Muscle layer of duodenum (tissue), 2 donors: ENCODE results near the gene UBE3B.

ENCODE experiments used
- H3K27ac ChIP-seq: one replicate; pipeline ENCODE4 v1.7.0; 2013; ENCODE audit warnings: mild to moderate bottlenecking, low read length
- H3K27me3 ChIP-seq: one replicate; pipeline ENCODE4 v1.7.0; 2013; ENCODE audit warnings: low read depth, mild to moderate bottlenecking, control low read depth, low read length
- H3K36me3 ChIP-seq, 2 donors: one replicate each; pipeline ENCODE4 v1.7.0; 2013; ENCODE audit warnings: low read length in 2 of 2, control low read depth in 1 of 2, mild to moderate bottlenecking in 1 of 2; ENCODE audit not compliant: insufficient read depth in 2 of 2, control insufficient read depth in 1 of 2
- H3K4me1 ChIP-seq, 2 donors: one replicate each; pipeline ENCODE4 v1.7.0; 2013; ENCODE audit warnings: low read length in 2 of 2, mild to moderate bottlenecking in 2 of 2, control low read depth in 1 of 2, moderate library complexity in 1 of 2; ENCODE audit not compliant: insufficient read depth in 2 of 2, control insufficient read depth in 1 of 2
- H3K4me3 ChIP-seq, 2 donors: one replicate each; pipeline ENCODE4 v1.7.0; 2013; ENCODE audit warnings: low read length in 2 of 2, low read depth in 1 of 2, mild to moderate bottlenecking in 1 of 2
- H3K9me3 ChIP-seq, 2 donors: one replicate each; pipeline ENCODE4 v1.7.0; 2013; ENCODE audit warnings: low read length in 2 of 2, control low read depth in 1 of 2, mild to moderate bottlenecking in 1 of 2; ENCODE audit not compliant: control insufficient read depth in 1 of 2
- donor health status: healthy.

The UBE3B gene

DNA sequence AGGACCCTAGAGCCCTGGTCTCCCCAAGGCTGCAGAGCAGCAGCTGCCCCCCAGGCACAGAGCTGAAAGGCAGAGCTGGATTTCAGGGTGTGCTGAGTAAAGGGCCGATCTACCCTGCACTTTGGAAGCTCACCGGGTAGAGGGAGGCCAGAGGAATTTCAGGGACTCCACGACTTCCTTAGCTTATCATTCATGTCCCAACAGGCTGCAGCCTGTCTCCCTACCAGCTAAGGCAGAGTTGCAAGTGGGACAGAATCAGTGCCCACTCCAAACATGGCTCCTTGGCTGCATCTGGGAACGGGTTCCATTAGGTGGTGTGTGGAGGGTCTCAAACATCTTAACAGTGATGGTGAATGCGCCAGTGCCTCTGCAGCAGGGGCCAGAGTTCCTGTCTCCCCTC is 68.4 kb downstream of the UBE3B start:
- H3K36me3 ChIP-seq, result no peaks in the 10 kb centered on the region

DNA sequence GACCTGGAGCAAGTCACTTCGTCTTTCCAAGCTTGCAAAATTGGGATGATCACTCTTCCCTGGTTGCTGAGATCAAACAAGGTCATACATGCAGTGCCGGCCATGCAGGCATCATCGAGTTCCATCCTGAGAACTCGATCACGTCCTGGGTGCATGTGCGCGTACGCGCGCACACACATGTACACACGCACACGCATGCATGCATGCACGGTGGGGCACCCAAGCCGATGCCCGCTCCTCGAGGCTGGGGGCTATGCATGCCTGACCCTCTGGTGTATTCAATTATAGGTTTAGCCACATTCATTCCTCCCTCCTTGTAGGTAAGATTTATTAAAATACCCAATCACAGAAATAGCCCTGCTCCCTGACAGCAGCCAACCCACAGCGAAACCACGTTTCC is 69.9 kb downstream of the UBE3B start:
- Histone ChIP-seq H3K4me1 (no peaks in the 10 kb centered on the region), H3K9me3 (no peaks in the 10 kb centered on the region), H3K36me3 (no peaks in the 10 kb centered on the region), H3K27me3 (peaks cover 11% of the 10 kb centered on the region), H3K27ac (no peak overlapping the region), H3K4me3 (no peak overlapping the region)

More for the DNA sequence above, 68.4 kb downstream of the UBE3B start:
- Histone ChIP-seq H3K27ac (no peak overlapping the region), H3K4me1 (no peaks in the 10 kb centered on the region), H3K4me3 (no peak overlapping the region), H3K27me3 (peaks cover 11% of the 10 kb centered on the region), H3K9me3 (no peaks in the 10 kb centered on the region)

GRCh38 chr12:109548258-109548657 is 70.8 kb downstream of the UBE3B start:
- Histone ChIP-seq H3K4me3 (no peak overlapping the region), H3K27me3 (peaks cover 11% of the 10 kb centered on the region), H3K9me3 (no peaks in the 10 kb centered on the region), H3K4me1 (no peaks in the 10 kb centered on the region), H3K36me3 (no peaks in the 10 kb centered on the region), H3K27ac (no peak overlapping the region)

- Histone ChIP-seq H3K9me3 (no peaks in the 10 kb centered on the region), H3K36me3 (no peaks in the 10 kb centered on the region), H3K4me3 (no peak overlapping the region), H3K27me3 (peaks cover 11% of the 10 kb centered on the region), H3K27ac (no peak overlapping the region), H3K4me1 (no peaks in the 10 kb centered on the region)
Observed at GRCh38 chr12:109549613-109550270, 72.3 kb downstream of the UBE3B start.

DNA sequence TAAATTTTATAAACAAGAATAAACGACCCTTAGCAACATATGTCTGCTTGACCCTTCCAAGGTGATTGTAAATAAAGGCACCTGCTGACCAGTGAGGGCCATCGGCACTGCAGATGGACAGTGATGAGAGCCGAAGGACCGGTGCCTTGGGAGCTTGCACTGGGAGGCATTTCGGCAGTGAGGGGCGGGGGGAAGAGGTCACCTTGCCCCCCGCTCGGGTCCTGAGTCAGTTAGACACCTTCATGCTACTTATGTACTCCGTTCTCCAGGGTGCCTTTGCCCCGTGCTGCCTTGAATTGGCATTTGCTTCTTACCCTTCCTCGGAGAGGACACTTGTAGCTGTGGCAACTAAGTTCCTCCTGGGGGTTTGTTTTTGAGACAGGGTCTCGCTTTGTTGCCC is 72.8 kb downstream of the UBE3B start:
- Histone ChIP-seq H3K27me3 (peaks cover 11% of the 10 kb centered on the region), H3K4me1 (no peaks in the 10 kb centered on the region), H3K27ac (no peak overlapping the region), H3K4me3 (no peak overlapping the region), H3K36me3 (no peaks in the 10 kb centered on the region), H3K9me3 (no peaks in the 10 kb centered on the region)

- Histone ChIP-seq H3K4me1 (no peaks in the 10 kb centered on the region), H3K36me3 (no peaks in the 10 kb centered on the region), H3K27ac (no peak overlapping the region), H3K4me3 (no peak overlapping the region), H3K9me3 (no peaks in the 10 kb centered on the region), H3K27me3 (peaks cover 11% of the 10 kb centered on the region)
Observed at GRCh38 chr12:109551108-109551507, 73.7 kb downstream of the UBE3B start.

GRCh38 chr12:109552971-109553370 is 75.5 kb downstream of the UBE3B start:
- H3K4me3 ChIP-seq, result no peak overlapping the region
- no peaks in the 10 kb centered on the region for H3K9me3 ChIP-seq
- H3K27me3 ChIP-seq, result peaks cover 8% of the 10 kb centered on the region

GRCh38 chr12:109553483-109553882 is 76.0 kb downstream of the UBE3B start:
- Histone ChIP-seq H3K27me3 (peaks cover 3% of the 10 kb centered on the region), H3K4me1 (no peaks in the 10 kb centered on the region), H3K4me3 (no peak overlapping the region), H3K27ac (no peak overlapping the region), H3K36me3 (peaks cover 0 to 12% of the 10 kb centered on the region in 2 donors), H3K9me3 (no peaks in the 10 kb centered on the region)

More at GRCh38 chr12:109552971-109553370, 75.5 kb downstream of the UBE3B start:
- Histone ChIP-seq H3K36me3 (peaks cover 0 to 7% of the 10 kb centered on the region in 2 donors), H3K27ac (no peak overlapping the region), H3K4me1 (no peaks in the 10 kb centered on the region)

GRCh38 chr12:109553906-109554500 is 76.6 kb downstream of the UBE3B start:
- no peaks in the 10 kb centered on the region for H3K4me1 ChIP-seq
- no peak overlapping the region for H3K4me3 ChIP-seq
- no peak overlapping the region for H3K27ac ChIP-seq
- peaks cover 0 to 15% of the 10 kb centered on the region in 2 donors for H3K36me3 ChIP-seq
- H3K9me3 ChIP-seq, result no peaks in the 10 kb centered on the region
- no peaks in the 10 kb centered on the region for H3K27me3 ChIP-seq

DNA sequence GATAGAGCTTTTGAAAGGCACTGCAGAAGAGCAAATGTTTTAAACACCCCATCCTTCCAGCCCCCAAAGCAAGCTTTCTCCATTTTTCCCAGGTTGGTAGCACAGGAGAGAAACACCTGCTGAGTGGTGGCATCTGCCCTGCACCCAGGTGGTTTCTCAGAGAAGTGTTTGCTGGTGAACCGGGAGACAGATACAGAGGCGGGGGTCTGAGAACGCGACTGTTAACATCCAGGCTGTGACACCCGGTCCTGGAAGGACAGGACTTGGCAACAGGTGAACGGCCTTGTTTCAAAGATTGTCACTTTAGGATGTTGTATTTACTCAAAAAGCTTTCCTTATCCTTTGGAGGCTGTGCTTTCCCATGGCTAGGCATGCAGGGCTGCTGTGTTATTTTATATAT is 77.3 kb downstream of the UBE3B start:
- H3K9me3 ChIP-seq, result no peaks in the 10 kb centered on the region
- H3K27ac ChIP-seq, result no peak overlapping the region
- H3K27me3 ChIP-seq, result no peaks in the 10 kb centered on the region
- no peak overlapping the region for H3K4me3 ChIP-seq
- H3K36me3 ChIP-seq, result peaks cover 0 to 18% of the 10 kb centered on the region in 2 donors
- H3K4me1 ChIP-seq, result no peaks in the 10 kb centered on the region

DNA sequence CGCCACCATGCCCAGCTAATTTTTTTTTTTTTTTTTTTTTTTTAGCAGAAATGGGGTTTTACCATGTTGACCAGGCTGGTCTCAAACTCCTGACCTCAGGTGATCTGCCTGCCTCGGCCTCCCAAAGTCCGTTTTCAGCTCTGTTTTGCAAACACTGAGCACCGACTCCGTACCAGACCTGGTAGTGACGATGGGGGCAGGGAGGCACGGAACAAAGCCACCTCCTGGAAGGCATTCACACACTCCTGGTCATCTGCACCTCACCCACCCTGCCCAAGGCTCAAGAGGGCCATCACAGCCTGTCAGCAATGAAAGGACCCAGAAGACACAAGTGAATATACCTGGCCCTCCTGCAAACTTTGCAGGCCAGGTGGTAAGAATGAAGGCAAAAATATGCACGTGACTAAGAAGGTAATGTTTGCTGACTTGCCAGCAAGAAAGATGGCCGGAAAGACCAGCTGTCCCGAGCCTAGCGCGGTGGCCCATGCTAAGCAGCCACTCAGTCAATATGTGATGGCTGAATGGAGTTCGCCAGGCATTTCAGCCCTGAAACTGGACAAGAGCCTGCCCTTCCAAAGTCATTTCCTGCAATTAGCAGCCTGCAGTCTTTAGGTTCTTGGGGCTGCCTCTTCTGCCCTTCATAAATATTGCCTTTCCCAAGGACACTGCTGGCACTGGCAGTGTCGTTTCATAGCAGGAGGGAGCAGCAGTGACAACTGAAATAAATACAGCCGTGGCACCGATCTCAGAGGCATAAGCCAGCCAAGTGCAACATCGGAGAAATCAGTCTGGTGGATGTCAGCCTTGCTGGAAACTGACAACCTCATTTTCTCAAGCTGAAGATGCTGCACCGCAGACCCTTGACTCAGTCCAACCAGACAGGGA is 78.2 kb downstream of the UBE3B start:
- H3K4me1 ChIP-seq, result no peaks in the 10 kb centered on the region
- H3K36me3 ChIP-seq, result peaks cover 0 to 20% of the 10 kb centered on the region in 2 donors
- no peak overlapping the region for H3K27ac ChIP-seq
- H3K4me3 ChIP-seq, result no peak overlapping the region
- H3K27me3 ChIP-seq, result no peaks in the 10 kb centered on the region
- no peaks in the 10 kb centered on the region for H3K9me3 ChIP-seq
